Measurements from ENCODE around the gene WBP2. TPM values are rescaled to one million over a fixed set of nuclear protein-coding genes. Genes with fewer than 3 reads are reported as not detected.

WBP2 gene
- polyA plus RNA-seq, 1 donor (not counting 4 experiments of a cell fraction or from before 2014, with no cell fraction given) = 23.3 TPM

DNA sequence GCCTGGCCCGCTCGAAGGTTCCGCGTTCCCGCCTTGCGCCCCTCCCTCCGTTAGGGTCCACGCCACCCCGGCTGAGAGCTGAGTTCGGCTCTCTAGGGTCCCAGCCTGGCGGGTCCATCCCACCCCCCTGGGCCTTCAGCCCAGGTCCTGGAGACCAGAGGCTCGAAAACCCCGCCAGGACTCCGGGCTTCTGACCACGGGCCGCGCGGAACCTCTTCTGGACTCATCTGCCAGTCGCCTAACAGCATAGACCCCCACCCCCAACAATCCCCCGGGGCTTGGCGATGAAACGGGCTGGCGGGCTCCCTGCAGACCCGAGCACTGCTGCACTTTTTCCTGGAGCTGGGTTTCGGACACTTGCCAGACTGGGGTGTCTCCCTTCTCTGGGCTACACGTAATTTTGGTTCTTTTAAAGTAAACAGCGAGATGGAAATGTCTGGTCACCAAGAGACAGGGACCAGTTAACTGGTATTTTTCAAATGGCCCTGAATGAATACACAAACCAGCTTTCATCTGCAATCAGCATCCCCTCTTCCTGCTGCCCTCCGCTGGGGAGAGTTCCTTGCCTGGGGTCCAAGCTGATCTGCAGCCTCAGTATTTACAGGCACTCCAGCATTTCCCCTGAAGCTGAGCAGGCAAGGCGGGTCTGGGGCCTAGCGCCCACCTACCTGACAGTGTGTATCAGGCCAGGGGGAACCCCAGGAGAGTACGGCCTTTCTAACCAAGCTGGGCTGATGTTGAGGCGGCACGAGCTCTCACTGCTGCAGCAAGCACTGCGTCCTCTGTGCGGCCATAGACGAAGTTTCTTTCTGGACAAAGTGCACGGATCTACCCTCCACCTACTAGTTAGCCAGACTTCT lies 42.3 kb upstream of the WBP2 start:
- Histone ChIP-seq H3K4me2 (ENCODE audit: control insufficient read depth, extremely low read depth, insufficient read depth, low read depth, low read length) (no peak overlapping the region), H2AFZ (ENCODE audit: control insufficient read depth, low read length) (no peak overlapping the region), H3K9me3 (ENCODE audit: control insufficient read depth, low read depth, low read length) (no peaks in the 10 kb centered on the region), H3K27me3 (ENCODE audit: control insufficient read depth, extremely low read depth, insufficient read depth, low read length) (no peaks in the 10 kb centered on the region), H3K79me2 (ENCODE audit: control insufficient read depth, insufficient read depth, low read length) (peaks cover 4% of the 10 kb centered on the region), H3K9ac (ENCODE audit: control insufficient read depth, extremely low read depth, insufficient read depth, low read length) (no peak overlapping the region), H3K27ac (ENCODE audit: control insufficient read depth, insufficient read depth, low read length) (no peak overlapping the region), H3K4me1 (ENCODE audit: control insufficient read depth, extremely low read depth, insufficient read depth, low read length) (peaks cover 9% of the 10 kb centered on the region), H3K9me1 (ENCODE audit: control insufficient read depth, extremely low read depth, insufficient read depth, low read length) (no peaks in the 10 kb centered on the region), H4K20me1 (ENCODE audit: control insufficient read depth, extremely low read depth, insufficient read depth, low read length) (no peaks in the 10 kb centered on the region), H3K4me3 (ENCODE audit: control insufficient read depth in 2 of 3, extremely low read depth in 1 of 3, insufficient read depth in 2 of 3, low read depth in 1 of 3, low read length in 3 of 3) (peak overlapping the region in 1 of 3 experiments; percentile 73), H3K36me3 (ENCODE audit: control insufficient read depth in 2 of 2, extremely low read depth in 1 of 2, insufficient read depth in 2 of 2, low read length in 2 of 2) (peaks cover 18 to 28% of the 10 kb centered on the region in 2 experiments)
- DNase-seq (ENCODE audit: low read depth, low spot score) = no peak
- TF ChIP-seq, protein P1, sequence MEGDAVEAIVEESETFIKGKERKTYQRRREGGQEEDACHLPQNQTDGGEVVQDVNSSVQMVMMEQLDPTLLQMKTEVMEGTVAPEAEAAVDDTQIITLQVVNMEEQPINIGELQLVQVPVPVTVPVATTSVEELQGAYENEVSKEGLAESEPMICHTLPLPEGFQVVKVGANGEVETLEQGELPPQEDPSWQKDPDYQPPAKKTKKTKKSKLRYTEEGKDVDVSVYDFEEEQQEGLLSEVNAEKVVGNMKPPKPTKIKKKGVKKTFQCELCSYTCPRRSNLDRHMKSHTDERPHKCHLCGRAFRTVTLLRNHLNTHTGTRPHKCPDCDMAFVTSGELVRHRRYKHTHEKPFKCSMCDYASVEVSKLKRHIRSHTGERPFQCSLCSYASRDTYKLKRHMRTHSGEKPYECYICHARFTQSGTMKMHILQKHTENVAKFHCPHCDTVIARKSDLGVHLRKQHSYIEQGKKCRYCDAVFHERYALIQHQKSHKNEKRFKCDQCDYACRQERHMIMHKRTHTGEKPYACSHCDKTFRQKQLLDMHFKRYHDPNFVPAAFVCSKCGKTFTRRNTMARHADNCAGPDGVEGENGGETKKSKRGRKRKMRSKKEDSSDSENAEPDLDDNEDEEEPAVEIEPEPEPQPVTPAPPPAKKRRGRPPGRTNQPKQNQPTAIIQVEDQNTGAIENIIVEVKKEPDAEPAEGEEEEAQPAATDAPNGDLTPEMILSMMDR (optimal IDR thresholded peaks at IDR 0.05 in 1 of 3, IDR thresholded peaks at IDR 0.05 in 1 of 3, conservative IDR thresholded peaks at IDR 0.05 in 1 of 3; ENCODE audit: extremely low read depth in 1 of 3, insufficient read depth in 2 of 3, low read length in 3 of 3) = no peak
- TF ChIP-seq EZH2 (IDR thresholded peaks at IDR 0.05; ENCODE audit: low read length) = no peak
- dilution Hi-C loops (cut with MboI; ENCODE audit: extremely low pct_ligation_motif_present, low sequenced_read_pairs) = no loop called here
- FAIRE-seq = no peak

- Histone ChIP-seq H3K4me2 (ENCODE audit: control insufficient read depth, extremely low read depth, insufficient read depth, low read depth, low read length) (peak within 1 kb of the TSS; percentile 83), H3K27ac (ENCODE audit: control insufficient read depth, insufficient read depth, low read length) (peak within 1 kb of the TSS; percentile 58), H3K79me2 (ENCODE audit: control insufficient read depth, insufficient read depth, low read length) (peaks cover 4% of the 10 kb centered on the region), H3K36me3 (ENCODE audit: control insufficient read depth in 2 of 2, extremely low read depth in 1 of 2, insufficient read depth in 2 of 2, low read length in 2 of 2) (peaks cover 24 to 28% of the 10 kb centered on the region in 2 experiments), H3K27me3 (ENCODE audit: control insufficient read depth, extremely low read depth, insufficient read depth, low read length) (no peaks in the 10 kb centered on the region), H3K9ac (ENCODE audit: control insufficient read depth, extremely low read depth, insufficient read depth, low read length) (peak within 1 kb of the TSS; percentile 83), H3K9me3 (ENCODE audit: control insufficient read depth, low read depth, low read length) (no peaks in the 10 kb centered on the region), H3K9me1 (ENCODE audit: control insufficient read depth, extremely low read depth, insufficient read depth, low read length) (no peaks in the 10 kb centered on the region), H3K4me1 (ENCODE audit: control insufficient read depth, extremely low read depth, insufficient read depth, low read length) (peaks cover 9% of the 10 kb centered on the region), H2AFZ (ENCODE audit: control insufficient read depth, low read length) (peak within 1 kb of the TSS; percentile 70), H3K4me3 (ENCODE audit: control insufficient read depth in 2 of 3, extremely low read depth in 1 of 3, insufficient read depth in 2 of 3, low read depth in 1 of 3, low read length in 3 of 3) (peak within 1 kb of the TSS; percentile 52 to 73 (median 60)), H4K20me1 (ENCODE audit: control insufficient read depth, extremely low read depth, insufficient read depth, low read length) (no peaks in the 10 kb centered on the region)
- FAIRE-seq (no peak), DNase-seq (ENCODE audit: low read depth, low spot score) (no peak)
- TF ChIP-seq, protein P1 (optimal IDR thresholded peaks at IDR 0.05 in 1 of 3, IDR thresholded peaks at IDR 0.05 in 1 of 3, conservative IDR thresholded peaks at IDR 0.05 in 1 of 3; ENCODE audit: extremely low read depth in 1 of 3, insufficient read depth in 2 of 3, low read length in 3 of 3) = peak in 2 of 3 experiments; percentile 22 to 75
- TF ChIP-seq EZH2 (IDR thresholded peaks at IDR 0.05; ENCODE audit: low read length) = no peak
- dilution Hi-C loops (cut with MboI; ENCODE audit: extremely low pct_ligation_motif_present, low sequenced_read_pairs) = no loop called here
Observed at GRCh38 chr17:75896415-75897159, 41.5 kb upstream of the WBP2 start, which contains the start of gene TRIM65. Gene TRIM65, minus strand, starts transcription at chr17:75896951. Its CDS starts 14 bp downstream, at chr17:75896937.

All from keratinocyte (primary cell).